Omental fat pad (tissue), 4 donors: ENCODE measurements around the gene DMWD. TPM values are rescaled to one million over a fixed set of nuclear protein-coding genes. Genes with fewer than 3 reads are reported as not detected.

Experiments used
- ATAC-seq: fragments of 150-250 bp; one replicate; pipeline ENCODE4 v1.9.1; 2016; ENCODE audit warnings: mild to moderate bottlenecking, moderate library complexity; ENCODE audit not compliant: low FRiP score
- DNase-seq: peaks from one replicate; pipeline ENCODE4 v3.0.0-alpha.2; 2019; ENCODE audit warnings: low spot score
- CTCF ChIP-seq, 3 donors: fragments of 450-650 bp; IDR thresholded peaks; one replicate each; pipeline ENCODE4 v1.5.1; 2016 to 2017; ENCODE audit warnings: antibody characterized with exemption in 3 of 3, mild to moderate bottlenecking in 3 of 3, moderate library complexity in 2 of 3
- total RNA-seq, 4 donors: library from RNA; depleted of rRNA; stranded (reverse); fragments of >200 nt; gene quantifications; one replicate each; pipeline ENCODE4 v1.1.0, GENCODE V29; 2016

DMWD gene
- total RNA-seq, 4 donors from 2014 or later = 26.2 to 42.5 (median 35.9) TPM

- peak in 2 of 3 donors; percentile 36 to 89 for TF ChIP-seq CTCF (IDR thresholded peaks at IDR 0.05)
- DNase-seq (peak; percentile 45), ATAC-seq (peak; percentile 94)
Measured at GRCh38 chr19:45798995-45799517, 6.4 kb upstream of the DMWD start.

- no peak for DNase-seq
- no peak for TF ChIP-seq CTCF (IDR thresholded peaks at IDR 0.05)
- ATAC-seq = no peak
Measured at GRCh38 chr19:45794627-45795026, 2.0 kb upstream of the DMWD start.

- TF ChIP-seq CTCF (IDR thresholded peaks at IDR 0.05) = no peak
- ATAC-seq (no peak), DNase-seq (no peak)
Measured at GRCh38 chr19:45793876-45794275, 1.2 kb upstream of the DMWD start.

GRCh38 chr19:45793178-45793564, 526 bp upstream of the DMWD start:
- TF ChIP-seq CTCF (IDR thresholded peaks at IDR 0.05) = no peak
- DNase-seq (no peak), ATAC-seq (peak; percentile 8)

- peak; percentile 1 for ATAC-seq
- no peak for TF ChIP-seq CTCF (IDR thresholded peaks at IDR 0.05)
- DNase-seq = no peak
Measured at GRCh38 chr19:45791744-45792469, 738 bp downstream of the DMWD start.

GRCh38 chr19:45790942-45791341, 1.7 kb downstream of the DMWD start:
- no peak for TF ChIP-seq CTCF (IDR thresholded peaks at IDR 0.05)
- no peak for ATAC-seq
- no peak for DNase-seq
